Left ventricle myocardium inferior (tissue), 1 donor: ENCODE measurements around the gene SAMD10. TPM values are rescaled to one million over a fixed set of nuclear protein-coding genes. Genes with fewer than 3 reads are reported as not detected.
"Not testable (repeated sequence)": the region's sequence is repeated elsewhere in the genome, so short reads cannot be mapped to it uniquely, and the experiment has no call there.

Source experiments
- DNase-seq: peaks from one replicate; pipeline ENCODE4 v3.0.0-alpha.2; 2020
- H3K27ac ChIP-seq: fragments of 200-600 bp; replicated peaks from 2 replicates; pipeline ENCODE4 v1.8.0; 2021
- H3K27me3 ChIP-seq: fragments of 200-600 bp; 2 replicates; pipeline ENCODE4 v1.8.0; 2021; ENCODE audit warnings: low read depth
- H3K36me3 ChIP-seq: fragments of 200-600 bp; 2 replicates; pipeline ENCODE4 v1.8.0; 2021
- H3K4me1 ChIP-seq: fragments of 200-600 bp; 2 replicates; pipeline ENCODE4 v1.8.0; 2021
- H3K4me3 ChIP-seq: fragments of 200-600 bp; 2 replicates; pipeline ENCODE4 v1.8.0; 2021; ENCODE audit warnings: mild to moderate bottlenecking, moderate library complexity
- H3K9me3 ChIP-seq: fragments of 200-600 bp; replicated peaks from 2 replicates; pipeline ENCODE4 v1.8.0; 2021
- intact Hi-C: fragments of 100-400 bp; cut with micrococcal nuclease; formaldehyde crosslinking; loops from one replicate; pipeline ENCODE4 v1.11.0; 2022
- total RNA-seq: library from RNA; stranded (reverse); fragmentation: NEBNext Ultra II Directional; extraction: Animal tissue kit (Norgen Biotek cat#: 25700); gene quantifications from one replicate; pipeline ENCODE4 v1.2.1, GENCODE V29; 2021
- TF ChIP-seq, protein P1 (sequence below): fragments of 200-600 bp; IDR thresholded peaks from 2 replicates; pipeline ENCODE4 v1.8.0; 2021; ENCODE audit warnings: antibody characterized with exemption, mild to moderate bottlenecking, borderline replicate concordance
- donor health status: DM: no; HTN: yes; CAD: no; lungs with severe emphysema.

Gene SAMD10
- total RNA-seq, 1 donor from 2014 or later: 5.6 TPM

DNA sequence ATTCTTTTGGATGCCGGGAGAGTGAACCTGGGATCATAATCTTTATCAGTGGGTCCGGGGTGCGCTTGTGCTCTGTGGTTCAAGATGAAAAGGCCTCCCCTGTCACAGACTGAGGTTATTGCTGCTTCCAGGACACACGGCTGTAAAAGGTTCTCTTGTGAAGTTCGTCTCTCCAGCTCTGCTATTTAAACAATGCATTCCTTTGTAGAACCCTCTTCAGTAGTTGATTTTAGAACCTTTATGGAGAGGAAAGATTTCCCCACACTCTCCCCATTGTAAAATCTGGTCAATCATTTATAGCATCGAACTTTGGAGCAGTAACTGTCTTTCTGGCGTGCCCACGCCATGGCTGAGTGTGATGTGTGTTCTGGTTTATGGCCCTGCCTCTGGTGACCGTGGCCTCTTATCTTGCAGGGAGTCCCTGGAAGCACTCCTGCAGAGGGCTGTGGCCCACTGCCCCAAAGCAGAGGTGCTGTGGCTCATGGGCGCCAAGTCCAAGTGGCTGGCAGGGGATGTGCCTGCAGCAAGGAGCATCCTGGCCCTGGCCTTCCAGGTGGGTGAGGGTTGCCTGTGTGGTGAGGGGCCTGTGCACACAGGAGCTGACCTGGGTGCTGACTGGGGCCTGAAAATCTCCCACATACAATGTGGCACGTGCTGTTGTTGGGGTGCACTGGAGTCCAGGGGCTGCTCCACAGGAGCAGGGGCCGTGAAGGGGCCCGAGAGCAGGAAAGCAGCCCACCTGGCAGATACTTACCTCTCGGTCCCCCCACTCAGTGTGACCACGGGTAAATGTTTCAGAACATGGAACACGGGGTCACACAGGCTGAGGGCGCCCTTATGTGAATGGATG, 44.9 kb upstream of the SAMD10 start:
- no peak for DNase-seq
- intact Hi-C loops: no loop called here
- Histone ChIP-seq H3K27me3 (no peaks in the 10 kb centered on the region), H3K4me3 (no peak overlapping the region), H3K9me3 (no peaks in the 10 kb centered on the region), H3K4me1 (no peaks in the 10 kb centered on the region), H3K36me3 (peaks cover 92% of the 10 kb centered on the region), H3K27ac (no peak overlapping the region)
- TF ChIP-seq, protein P1, sequence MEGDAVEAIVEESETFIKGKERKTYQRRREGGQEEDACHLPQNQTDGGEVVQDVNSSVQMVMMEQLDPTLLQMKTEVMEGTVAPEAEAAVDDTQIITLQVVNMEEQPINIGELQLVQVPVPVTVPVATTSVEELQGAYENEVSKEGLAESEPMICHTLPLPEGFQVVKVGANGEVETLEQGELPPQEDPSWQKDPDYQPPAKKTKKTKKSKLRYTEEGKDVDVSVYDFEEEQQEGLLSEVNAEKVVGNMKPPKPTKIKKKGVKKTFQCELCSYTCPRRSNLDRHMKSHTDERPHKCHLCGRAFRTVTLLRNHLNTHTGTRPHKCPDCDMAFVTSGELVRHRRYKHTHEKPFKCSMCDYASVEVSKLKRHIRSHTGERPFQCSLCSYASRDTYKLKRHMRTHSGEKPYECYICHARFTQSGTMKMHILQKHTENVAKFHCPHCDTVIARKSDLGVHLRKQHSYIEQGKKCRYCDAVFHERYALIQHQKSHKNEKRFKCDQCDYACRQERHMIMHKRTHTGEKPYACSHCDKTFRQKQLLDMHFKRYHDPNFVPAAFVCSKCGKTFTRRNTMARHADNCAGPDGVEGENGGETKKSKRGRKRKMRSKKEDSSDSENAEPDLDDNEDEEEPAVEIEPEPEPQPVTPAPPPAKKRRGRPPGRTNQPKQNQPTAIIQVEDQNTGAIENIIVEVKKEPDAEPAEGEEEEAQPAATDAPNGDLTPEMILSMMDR: no peak

DNA sequence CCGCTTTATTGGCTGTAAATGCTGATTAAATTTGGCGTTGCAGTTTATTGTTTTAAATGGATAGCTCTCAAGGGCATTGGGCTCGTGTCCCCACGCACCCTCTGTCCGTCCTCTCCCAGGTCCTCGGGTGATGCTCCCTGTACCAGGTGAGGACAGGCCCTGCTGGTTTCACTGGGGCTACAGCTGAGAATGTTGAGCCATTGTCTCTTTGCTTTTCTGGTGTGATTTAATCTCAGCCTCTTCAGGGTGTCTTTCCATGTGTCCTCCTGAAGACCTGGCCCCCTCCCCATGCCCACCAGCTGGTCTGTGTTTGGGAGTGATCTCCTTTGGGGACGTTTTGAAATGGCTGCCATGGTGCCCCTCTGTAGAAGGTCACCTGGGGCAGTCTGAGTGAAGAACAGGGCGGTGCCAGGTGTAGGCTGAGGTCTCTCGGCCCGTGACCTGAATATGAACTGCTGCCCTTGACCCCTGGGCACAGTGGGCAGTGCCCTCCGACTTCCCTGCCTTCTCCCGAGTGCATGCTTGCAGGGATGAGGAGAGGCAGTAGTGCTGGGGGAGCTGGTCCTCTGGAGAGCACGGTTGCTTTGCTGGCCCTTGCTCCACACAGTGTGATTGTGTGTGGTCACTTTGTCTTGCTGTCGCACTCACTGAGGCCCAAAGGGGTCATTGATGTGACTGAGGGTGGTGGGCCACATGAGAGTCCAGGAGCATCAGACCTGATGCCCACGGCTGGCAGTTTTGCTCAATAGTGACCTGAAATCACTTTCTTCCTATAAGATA, 44.1 kb upstream of the SAMD10 start:
- Histone ChIP-seq H3K4me1 (no peaks in the 10 kb centered on the region), H3K27ac (no peak overlapping the region), H3K9me3 (no peaks in the 10 kb centered on the region), H3K27me3 (no peaks in the 10 kb centered on the region), H3K36me3 (peaks cover 92% of the 10 kb centered on the region), H3K4me3 (no peak overlapping the region)
- intact Hi-C loops: no loop called here
- DNase-seq: no peak
- TF ChIP-seq, protein P1: no peak

DNA sequence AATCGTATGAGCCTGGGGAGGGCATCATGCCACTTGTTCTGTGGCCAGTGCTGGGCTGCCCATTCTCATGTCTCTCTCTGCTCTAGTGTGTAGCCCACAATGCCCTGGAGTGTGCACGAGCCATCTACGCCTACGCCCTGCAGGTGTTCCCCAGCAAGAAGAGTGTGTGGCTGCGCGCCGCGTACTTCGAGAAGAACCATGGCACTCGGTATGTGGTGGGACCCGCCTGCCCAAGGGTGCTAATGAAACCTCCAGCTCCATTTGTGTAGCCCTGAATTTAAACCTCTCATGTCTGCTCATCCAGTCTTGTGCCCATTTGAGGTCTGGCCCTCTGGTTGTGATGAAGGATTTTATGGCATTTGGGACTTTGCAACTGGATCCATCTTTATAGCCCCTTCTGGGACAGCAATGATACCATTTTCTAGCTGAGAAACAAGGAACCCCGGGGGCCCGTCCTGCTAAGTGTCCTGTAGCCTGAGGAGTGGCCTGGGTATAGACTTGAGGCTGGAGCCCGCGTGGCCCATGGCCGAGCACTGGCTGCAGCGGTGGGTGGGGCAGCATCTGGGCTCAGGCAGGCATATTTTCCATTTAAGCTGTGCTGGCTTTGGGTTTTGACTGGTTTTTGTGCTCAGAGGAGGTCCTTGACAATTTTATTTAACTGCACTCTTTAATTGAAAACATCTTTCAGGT, 43.4 kb upstream of the SAMD10 start:
- DNase-seq: no peak
- Histone ChIP-seq H3K4me1 (no peaks in the 10 kb centered on the region), H3K27ac (no peak overlapping the region), H3K27me3 (no peaks in the 10 kb centered on the region), H3K4me3 (no peak overlapping the region), H3K9me3 (no peaks in the 10 kb centered on the region), H3K36me3 (peaks cover 92% of the 10 kb centered on the region)
- TF ChIP-seq, protein P1: no peak
- intact Hi-C loops: no loop called here

- no peak overlapping the region for H3K27ac ChIP-seq
- TF ChIP-seq, protein P1: no peak
- DNase-seq: no peak
- peaks cover 92% of the 10 kb centered on the region for H3K36me3 ChIP-seq
- H3K4me1 ChIP-seq: no peaks in the 10 kb centered on the region
- H3K9me3 ChIP-seq: no peaks in the 10 kb centered on the region
- H3K27me3 ChIP-seq: no peaks in the 10 kb centered on the region
- intact Hi-C loops: no loop called here
- H3K4me3 ChIP-seq: no peak overlapping the region
These were observed 41.9 kb upstream of the SAMD10 start for GRCh38 chr20:64021124-64021975.

DNA sequence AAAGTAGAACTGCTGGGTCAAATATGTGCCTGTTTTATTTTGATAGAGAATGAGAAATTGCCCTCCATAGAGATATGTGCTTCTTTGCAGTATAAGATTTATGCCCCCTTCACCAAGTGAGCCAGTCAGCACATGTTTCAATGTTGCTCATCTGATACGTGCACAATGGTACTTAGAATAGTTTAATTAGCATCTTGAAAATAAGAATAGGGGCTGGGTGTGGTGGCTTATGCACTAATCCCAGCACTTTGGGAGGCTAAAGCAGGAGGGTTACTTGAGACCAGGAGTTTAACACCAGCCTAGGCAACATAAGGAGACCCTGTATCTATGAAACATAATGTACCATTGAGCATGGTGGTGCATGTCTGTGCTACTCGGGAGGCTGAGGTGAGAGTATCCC, 36.2 kb upstream of the SAMD10 start:
- Histone ChIP-seq H3K36me3 (peaks cover 88% of the 10 kb centered on the region), H3K9me3 (no peaks in the 10 kb centered on the region), H3K27ac (no peak overlapping the region), H3K4me3 (no peak overlapping the region), H3K27me3 (no peaks in the 10 kb centered on the region), H3K4me1 (no peaks in the 10 kb centered on the region)
- intact Hi-C loops: no loop called here
- DNase-seq: no peak
- TF ChIP-seq, protein P1: no peak

GRCh38 chr20:64012385-64013154, 33.1 kb upstream of the SAMD10 start:
- H3K27ac ChIP-seq, H3K27me3 ChIP-seq, H3K4me3 ChIP-seq, DNase-seq, H3K9me3 ChIP-seq, intact Hi-C loops: not testable (repeated sequence)
- H3K4me1 ChIP-seq: peaks cover 12% of the 10 kb centered on the region
- H3K36me3 ChIP-seq: peaks cover 89% of the 10 kb centered on the region
